Measurements from ENCODE around the gene FBXO5.
"Not testable (repeated sequence)": the region's sequence is repeated elsewhere in the genome, so short reads cannot be mapped to it uniquely, and the experiment has no call there.

Gene FBXO5

DNA sequence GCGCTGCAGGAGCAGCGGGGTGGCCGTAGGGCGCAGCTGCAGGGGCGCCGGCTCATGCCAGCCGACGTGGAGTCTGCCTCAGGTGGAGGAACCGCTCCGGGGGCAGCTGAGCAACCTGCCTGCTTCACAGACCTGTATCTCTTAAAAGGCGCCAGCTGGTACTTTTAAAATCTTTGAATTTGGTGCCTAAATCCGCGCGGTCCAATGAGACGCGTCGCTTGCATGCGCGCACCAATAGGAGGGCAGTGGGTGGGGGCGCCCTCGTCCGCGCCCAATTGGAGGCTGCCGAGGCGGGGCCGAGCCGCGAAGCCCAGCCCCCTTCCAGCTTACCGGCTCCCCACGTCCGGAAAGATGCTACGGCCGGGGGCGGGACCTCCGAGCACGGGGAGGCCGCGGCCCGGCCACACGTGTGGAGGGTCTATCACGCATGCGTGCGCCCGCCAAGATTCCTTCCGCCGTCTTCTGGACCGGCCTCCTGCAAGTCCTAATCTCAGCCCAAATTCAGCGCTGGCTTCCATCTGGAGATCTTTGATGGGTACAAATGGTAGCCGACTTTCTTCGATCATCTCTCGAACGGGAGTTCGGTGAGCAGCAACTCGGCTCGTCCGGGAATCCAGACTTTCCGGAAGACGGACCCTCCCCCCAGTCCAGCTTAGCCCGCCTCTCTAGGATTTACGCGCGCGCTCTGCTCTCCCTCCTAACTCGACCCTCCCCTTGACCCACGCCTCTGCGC is at the start of gene FBXO5:
Gene FBXO5, minus strand, starts transcription at position 138 of the 733 bp plus-strand sequence. Its CDS starts 82 bp downstream, at position 56.
- peak; percentile 98 for DNase-seq (ENCODE audit: low spot score)

- no peak for DNase-seq (ENCODE audit: low spot score)
These were observed 49.5 kb upstream of the FBXO5 start for GRCh38 chr6:153032255-153032882.

DNA sequence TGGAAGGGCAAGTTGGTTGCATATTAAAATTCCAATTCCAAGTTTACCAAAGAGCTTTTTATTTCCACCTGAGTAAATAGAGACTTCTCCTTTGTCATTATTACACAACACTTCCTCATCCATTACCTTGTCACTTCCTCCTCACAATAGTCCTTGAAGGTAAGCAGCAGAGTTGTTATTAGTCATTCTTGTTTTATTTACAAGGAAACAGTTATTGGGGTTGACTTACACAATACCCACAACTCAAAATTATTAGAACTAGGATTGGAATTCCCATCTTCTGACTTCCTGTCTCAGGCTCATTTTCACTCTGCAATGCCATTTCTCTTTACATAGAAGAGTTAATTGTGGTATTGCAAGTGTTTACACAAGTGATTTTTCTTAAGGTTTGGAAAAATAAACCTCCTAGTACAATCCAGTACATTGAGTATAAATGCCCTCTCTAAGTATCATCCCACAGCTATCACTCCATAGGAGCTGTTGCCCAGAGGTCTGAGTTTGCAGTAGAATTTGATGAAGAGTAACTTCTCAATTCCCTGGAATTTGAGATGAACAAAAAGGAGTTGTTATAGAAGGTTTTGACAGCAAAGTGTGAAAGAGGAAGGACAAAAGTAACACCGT is 48.6 kb upstream of the FBXO5 start:
- no peak for DNase-seq (ENCODE audit: low spot score)

DNA sequence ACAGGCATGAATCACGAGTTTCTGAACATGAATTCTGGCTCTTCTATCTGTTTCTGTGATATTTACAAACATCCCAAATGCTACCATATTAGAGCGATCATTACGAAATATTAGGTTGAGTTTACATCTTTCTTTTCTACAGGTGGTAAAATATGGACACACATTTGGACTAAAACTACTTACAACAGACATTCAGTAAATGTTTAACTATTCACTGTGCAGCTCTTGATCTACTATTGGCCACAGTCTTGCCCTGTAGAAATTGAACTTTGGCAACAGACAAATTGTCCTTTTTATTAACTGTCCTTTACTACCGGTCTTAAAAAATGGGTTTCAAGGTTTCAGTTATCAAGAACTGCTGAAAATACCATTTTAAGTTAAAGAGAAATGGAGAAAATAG is 46.1 kb upstream of the FBXO5 start:
- no peak for DNase-seq (ENCODE audit: low spot score)

- DNase-seq (ENCODE audit: low spot score): no peak
These were observed 45.4 kb upstream of the FBXO5 start for GRCh38 chr6:153028286-153028685.

GRCh38 chr6:153027480-153027879 is 44.6 kb upstream of the FBXO5 start:
- DNase-seq (ENCODE audit: low spot score): no peak

- DNase-seq (ENCODE audit: low spot score): no peak
These were observed 41.8 kb upstream of the FBXO5 start for GRCh38 chr6:153024709-153025017.

DNA sequence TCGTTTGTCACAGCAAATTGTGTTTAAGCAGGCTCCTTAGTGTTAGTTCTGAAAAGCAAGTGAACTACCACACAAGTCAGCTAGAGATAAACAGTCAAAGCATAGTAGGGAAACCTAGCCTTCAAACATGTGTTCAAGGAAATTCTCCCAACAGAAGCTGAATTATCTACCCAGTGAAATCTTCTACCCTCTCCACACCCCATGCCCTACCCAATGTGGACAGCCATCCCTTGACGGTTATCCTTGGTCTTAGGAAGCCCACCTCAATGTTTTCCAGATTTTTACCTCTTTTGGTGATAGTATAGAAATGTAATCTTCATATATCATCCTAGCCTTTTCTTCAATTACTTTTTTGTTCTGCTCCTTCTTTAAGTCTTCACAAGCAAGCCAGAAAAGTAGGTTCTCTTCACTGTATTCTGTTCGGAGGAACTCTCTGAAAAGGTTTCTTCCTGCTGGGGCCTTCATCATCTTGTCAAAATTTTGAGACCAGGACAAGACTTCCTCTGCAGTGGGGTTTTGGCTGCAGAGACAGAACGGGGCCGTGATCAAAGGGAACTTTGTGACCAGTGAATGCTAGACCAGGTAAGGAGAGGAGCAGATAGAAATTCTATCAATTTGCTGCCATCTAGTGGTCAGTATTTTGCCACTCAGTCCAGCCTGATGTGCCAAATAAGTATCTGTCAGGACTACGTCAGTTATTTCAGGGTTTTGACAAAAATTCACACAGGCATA is 41.3 kb upstream of the FBXO5 start:
- no peak for DNase-seq (ENCODE audit: low spot score)

GRCh38 chr6:153018355-153018754 is 35.5 kb upstream of the FBXO5 start:
- no peak for DNase-seq (ENCODE audit: low spot score)

- no peak for DNase-seq (ENCODE audit: low spot score)
These were observed 34.0 kb upstream of the FBXO5 start for GRCh38 chr6:153016846-153017245.

- no peak for DNase-seq (ENCODE audit: low spot score)
These were observed 32.3 kb upstream of the FBXO5 start for GRCh38 chr6:153015094-153015640.

DNA sequence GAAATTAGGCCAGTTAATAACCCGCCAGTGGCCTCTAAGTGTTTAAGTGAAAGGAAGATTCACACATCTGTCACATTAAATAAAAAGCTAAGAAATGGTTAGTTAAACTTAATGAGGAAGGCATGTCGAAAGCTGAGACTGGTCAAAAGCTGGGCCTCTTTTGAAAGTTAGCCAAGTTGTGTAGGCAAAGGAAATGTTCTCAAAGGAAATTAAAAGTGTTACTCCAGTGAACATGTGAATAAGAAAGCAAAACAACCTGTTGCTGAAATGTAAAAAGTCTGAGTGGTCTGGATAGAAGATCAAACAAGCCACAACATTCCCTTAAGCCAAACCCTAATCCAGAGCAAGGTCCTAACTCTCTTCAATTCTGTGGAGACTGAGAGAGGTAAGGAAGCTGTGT is 30.6 kb upstream of the FBXO5 start:
- no peak for DNase-seq (ENCODE audit: low spot score)

DNA sequence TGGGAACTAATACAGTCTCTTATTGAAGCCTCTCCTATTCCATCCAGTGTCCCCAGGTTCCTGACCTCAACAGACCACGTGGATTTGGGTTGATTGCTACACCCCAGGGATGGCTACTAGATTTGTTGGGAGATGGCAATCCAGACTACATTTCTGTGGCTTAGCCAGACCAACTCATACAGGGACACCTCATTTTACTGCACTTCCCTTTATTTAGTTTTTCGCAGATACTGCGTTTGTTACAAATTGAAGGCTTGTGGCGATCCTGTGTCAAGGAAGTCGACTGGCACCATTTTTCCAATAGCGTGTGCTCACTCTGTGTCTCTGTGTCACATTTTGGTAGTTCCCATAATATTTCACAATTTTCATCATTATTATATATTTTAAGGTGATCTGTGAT is 30.0 kb upstream of the FBXO5 start:
- DNase-seq (ENCODE audit: low spot score): no peak

- DNase-seq (ENCODE audit: low spot score): no peak
These were observed 20.5 kb upstream of the FBXO5 start for GRCh38 chr6:153003366-153003690.

DNA sequence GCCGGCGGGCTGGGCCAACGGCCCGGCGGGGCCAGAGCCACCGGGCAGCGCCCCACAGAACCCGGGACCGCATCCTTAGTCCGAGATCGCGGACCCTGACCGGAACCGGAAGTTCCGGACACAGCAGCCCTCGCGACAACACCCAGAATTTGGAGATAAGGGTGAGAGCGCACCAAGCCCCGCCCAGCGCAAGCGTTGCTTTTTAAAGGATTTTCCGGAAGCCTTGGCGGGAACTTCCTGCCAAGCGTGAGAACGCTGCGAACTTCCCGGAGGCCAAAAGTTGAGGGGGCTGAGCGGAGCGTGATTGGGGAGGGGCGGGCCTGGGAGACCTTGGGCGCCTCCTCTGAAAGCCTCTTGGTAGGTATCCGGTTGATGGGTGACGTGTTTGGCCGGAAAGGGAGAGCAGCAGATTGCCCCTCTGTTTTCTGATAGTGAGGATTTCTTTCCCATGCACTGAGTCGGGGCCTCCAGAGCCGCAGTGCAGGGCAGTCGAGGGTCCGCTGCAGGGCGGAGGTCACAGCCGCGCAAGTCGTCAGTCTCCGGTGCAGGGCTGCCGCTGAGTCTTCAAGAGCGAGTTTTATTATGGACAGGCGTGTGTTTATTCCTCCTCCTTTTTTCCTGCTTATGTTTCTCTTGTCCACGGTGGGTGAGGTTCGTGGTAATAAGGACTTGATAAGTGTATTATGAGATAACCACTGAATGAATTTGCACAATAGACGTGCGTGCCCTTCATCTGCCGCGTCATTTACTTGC is 19.9 kb upstream of the FBXO5 start, which contains the start of gene MTRF1L:
Gene MTRF1L, minus strand, starts transcription at position 97 of the 753 bp plus-strand sequence. Its CDS starts 24 bp downstream, at position 73.
- DNase-seq (ENCODE audit: low spot score): peak; percentile 95

GRCh38 chr6:153001767-153002612 is 19.1 kb upstream of the FBXO5 start:
- no peak for DNase-seq (ENCODE audit: low spot score)

DNA sequence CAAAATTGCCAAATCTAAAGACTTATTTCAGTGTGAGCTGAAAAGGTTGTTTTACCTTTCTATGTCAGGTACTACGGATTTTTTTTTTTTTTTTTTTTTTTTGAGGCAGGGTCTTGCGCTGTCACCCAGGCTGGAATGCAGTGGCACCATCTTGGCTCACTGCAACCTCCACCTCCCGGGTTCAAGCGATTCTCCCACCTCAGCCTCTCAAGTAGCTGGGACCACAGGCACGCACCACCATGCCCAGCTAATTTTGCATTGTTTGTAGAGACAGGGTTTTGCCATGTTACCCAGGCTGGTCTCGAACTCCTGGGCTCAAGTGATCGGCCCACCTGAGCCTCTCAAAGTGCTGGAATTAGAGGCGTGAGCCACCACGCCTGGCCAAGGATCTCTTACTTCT is 17.9 kb upstream of the FBXO5 start:
- DNase-seq (ENCODE audit: low spot score): not testable (repeated sequence)

GRCh38 chr6:153000243-153000642 is 17.4 kb upstream of the FBXO5 start:
- no peak for DNase-seq (ENCODE audit: low spot score)

DNA sequence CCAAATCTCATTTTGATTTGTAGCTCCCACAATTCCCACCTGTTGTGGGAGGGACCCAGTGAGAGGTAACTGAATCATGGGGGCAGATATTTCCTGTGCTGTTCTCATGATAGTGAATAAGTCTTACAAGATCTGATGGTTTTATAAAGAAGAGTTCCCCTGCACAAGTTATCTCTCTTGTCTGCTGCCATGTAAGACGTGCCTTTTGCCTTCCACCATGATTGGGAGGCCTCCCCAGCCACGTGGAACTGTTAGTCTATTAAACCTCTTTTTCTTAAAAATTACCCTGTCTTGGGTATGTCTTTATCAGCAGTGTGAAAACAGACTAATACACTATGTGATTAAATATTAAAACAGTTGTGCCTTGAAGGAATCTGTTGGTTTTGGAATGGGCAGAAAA is 16.7 kb upstream of the FBXO5 start:
- not testable (repeated sequence) for DNase-seq (ENCODE audit: low spot score)

GRCh38 chr6:152993847-152994246 is 11.0 kb upstream of the FBXO5 start:
- no peak for DNase-seq (ENCODE audit: low spot score)

DNA sequence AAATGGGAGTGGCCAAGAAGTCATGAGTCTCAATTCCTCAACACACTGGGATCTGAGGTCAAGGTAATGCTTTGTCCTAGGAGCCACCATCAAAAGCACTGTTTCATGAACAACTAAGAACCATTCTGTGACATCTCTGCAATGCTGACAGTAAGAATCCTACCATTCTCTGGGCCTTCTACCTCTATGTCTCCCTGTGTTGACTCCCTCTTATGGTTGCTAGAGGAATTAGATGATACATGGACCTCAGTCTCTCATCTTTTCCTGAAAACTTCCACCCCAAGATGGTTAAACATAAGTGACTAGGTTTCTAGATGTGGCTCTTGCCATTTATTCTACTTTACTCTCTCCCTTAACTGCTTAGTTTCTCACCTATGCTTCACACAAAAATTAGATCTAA is 10.6 kb upstream of the FBXO5 start:
- no peak for DNase-seq (ENCODE audit: low spot score)
